Erythroblast (primary cell): ENCODE data around the gene RIOK2.

Experiments used
- GATA1 ChIP-seq: IDR thresholded peaks from 2 replicates; pipeline ENCODE4 v1.6.1; 2011; ENCODE audit warnings: low read depth, mild to moderate bottlenecking, control low read depth, low read length, moderate library complexity
- POLR2A ChIP-seq: IDR thresholded peaks from 2 replicates; pipeline ENCODE4 v1.6.1; 2011; ENCODE audit warnings: mild to moderate bottlenecking, low read length

DNA sequence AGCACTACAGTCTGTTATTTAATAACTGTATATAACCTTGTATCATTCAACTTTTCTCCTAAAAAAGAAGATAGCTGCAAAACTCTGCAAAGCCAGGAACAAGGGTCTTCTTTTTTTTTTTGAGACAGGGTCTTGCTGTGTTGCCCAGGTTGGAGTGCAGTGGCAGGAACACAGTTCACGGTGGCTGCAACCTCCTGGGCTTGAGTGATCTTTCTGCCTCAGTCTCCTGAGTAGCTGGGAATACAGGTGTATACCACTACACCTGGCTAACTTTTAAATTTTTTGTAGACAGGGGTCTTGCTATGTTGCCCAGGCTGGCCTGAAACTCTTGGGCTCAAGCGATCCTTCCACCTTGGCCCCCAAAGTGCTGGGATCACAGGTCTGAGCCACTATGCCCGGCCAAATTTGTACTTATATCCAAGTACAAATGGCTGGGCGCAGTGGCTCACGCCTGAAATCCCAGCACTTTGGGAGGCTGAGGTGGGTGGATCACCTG, 19.2 kb downstream of the RIOK2 start:
- no peak for TF ChIP-seq POLR2A
- no peak for TF ChIP-seq GATA1
